ENCODE data around the gene DOCK8.
"Not testable (repeated sequence)": the region's sequence is repeated elsewhere in the genome, so short reads cannot be mapped to it uniquely, and the experiment has no call there.

DOCK8 gene

GRCh38 chr9:227860-228259, 13.2 kb downstream of the DOCK8 start:
- Histone ChIP-seq H3K9me3 (no peaks in the 10 kb centered on the region), H3K27me3 (peaks cover 11% of the 10 kb centered on the region; the same call in 1 of the 2 replicates), H3K4me1 (no peaks in the 10 kb centered on the region), H3K36me3 (no peaks in the 10 kb centered on the region), H3K4me3 (ENCODE audit: low read depth, low read length) (no peak overlapping the region)
- DNase-seq, result no peak
- no peak for TF ChIP-seq CTCF (IDR thresholded peaks at IDR 0.05; ENCODE audit: low read depth, low read length)

GRCh38 chr9:228929-229695, 14.4 kb downstream of the DOCK8 start:
- Histone ChIP-seq H3K4me3 (ENCODE audit: low read depth, low read length) (no peak overlapping the region), H3K9me3 (no peaks in the 10 kb centered on the region), H3K27me3 (peaks cover 7% of the 10 kb centered on the region; the same call in 1 of the 2 replicates), H3K36me3 (no peaks in the 10 kb centered on the region), H3K4me1 (no peaks in the 10 kb centered on the region)
- no peak for DNase-seq
- TF ChIP-seq CTCF (IDR thresholded peaks at IDR 0.05; ENCODE audit: low read depth, low read length), result no peak

GRCh38 chr9:231625-232024, 17.0 kb downstream of the DOCK8 start:
- not testable (repeated sequence) for H3K9me3 ChIP-seq; H3K27me3 ChIP-seq; H3K36me3 ChIP-seq; DNase-seq; H3K4me1 ChIP-seq; H3K4me3 ChIP-seq (ENCODE audit: low read depth, low read length)

- H3K9me3 ChIP-seq; H3K36me3 ChIP-seq; H3K4me3 ChIP-seq (ENCODE audit: low read depth, low read length); H3K27me3 ChIP-seq; H3K4me1 ChIP-seq; DNase-seq: not testable (repeated sequence)
Observed at GRCh38 chr9:233708-234107, 19.0 kb downstream of the DOCK8 start.

- H3K27me3 ChIP-seq, result peaks cover 3% of the 10 kb centered on the region; the same call in 1 of the 2 replicates
Observed at GRCh38 chr9:237141-237857, 22.6 kb downstream of the DOCK8 start.

GRCh38 chr9:237858-238345, 23.2 kb downstream of the DOCK8 start:
- DNase-seq, result no peak
- Histone ChIP-seq H3K36me3 (no peaks in the 10 kb centered on the region), H3K9me3 (no peaks in the 10 kb centered on the region), H3K4me3 (ENCODE audit: low read depth, low read length) (no peak overlapping the region), H3K27me3 (peaks cover 6% of the 10 kb centered on the region), H3K4me1 (no peaks in the 10 kb centered on the region)
- no peak for TF ChIP-seq CTCF (IDR thresholded peaks at IDR 0.05; ENCODE audit: low read depth, low read length)

More at GRCh38 chr9:237141-237857, 22.6 kb downstream of the DOCK8 start:
- no peaks in the 10 kb centered on the region for H3K9me3 ChIP-seq
- no peaks in the 10 kb centered on the region for H3K36me3 ChIP-seq
- DNase-seq, result no peak
- no peak for TF ChIP-seq CTCF (IDR thresholded peaks at IDR 0.05; ENCODE audit: low read depth, low read length)
- no peaks in the 10 kb centered on the region for H3K4me1 ChIP-seq
- no peak overlapping the region for H3K4me3 ChIP-seq (ENCODE audit: low read depth, low read length)

Measured in BE2C (cell line).